PC-9 (cell line): ENCODE results near the gene TRIM37. TPM values are rescaled to one million over a fixed set of nuclear protein-coding genes. Genes with fewer than 3 reads are reported as not detected.
A peak's percentile ranks its signal among the peaks of the same experiment; 100 is the strongest.

Experiments used
- BruUV-seq: library from RNA; stranded (reverse); fragments of 400-500 nt; replicated peaks from 2 replicates; lab custom pipeline; 2021; lab: Mats Ljungman, UMichigan
- CTCF ChIA-PET: fragments of 300-600 bp; sonication (Branson Sonifier 250); formaldehyde crosslinking; loops from one replicate; lab custom pipeline; 2022; ENCODE audit warnings: antibody characterized with exemption; lab: Charles Lee
- POLR2A ChIA-PET: fragments of 300-600 bp; sonication (Branson Sonifier 250); formaldehyde crosslinking; loops from one replicate; lab custom pipeline; 2022; ENCODE audit warnings: antibody characterized with exemption; ENCODE audit not compliant: unreplicated experiment; lab: Charles Lee
- DNase-seq, 2 experiments: peaks; one replicate each; pipeline versions ENCODE4 v3.0.0 to v3.0.0-alpha.2; 2015 to 2022; ENCODE audit warnings: mixed read lengths in 1 of 2
- H2AFZ ChIP-seq: fragments of 200-600 bp; sonication (generic); 2 replicates; pipeline ENCODE4 v1.8.1; 2017; ENCODE audit warnings: antibody characterized with exemption
- H3F3A ChIP-seq: fragments of 200-600 bp; sonication (generic); 2 replicates; pipeline ENCODE4 v1.8.1; 2017; ENCODE audit warnings: antibody characterized with exemption, mild to moderate bottlenecking, low read depth; ENCODE audit not compliant: insufficient read depth
- H3K27ac ChIP-seq: fragments of 200-600 bp; sonication (generic); 2 replicates; pipeline ENCODE4 v1.6.1; 2016; ENCODE audit warnings: mixed run types
- H3K27me3 ChIP-seq: fragments of 200-600 bp; sonication (generic); 2 replicates; pipeline ENCODE4 v1.6.1; 2016; ENCODE audit warnings: low read depth, mixed run types; ENCODE audit not compliant: insufficient read depth
- H3K36me3 ChIP-seq: fragments of 200-600 bp; sonication (generic); 2 replicates; pipeline ENCODE4 v1.6.1; 2016; ENCODE audit warnings: low read depth, mixed run types
- H3K4me1 ChIP-seq: fragments of 200-600 bp; sonication (generic); replicated peaks from 2 replicates; pipeline ENCODE4 v1.6.1; 2016; ENCODE audit warnings: mixed run types; ENCODE audit not compliant: insufficient read depth
- H3K4me2 ChIP-seq: fragments of 200-600 bp; sonication (generic); 2 replicates; pipeline ENCODE4 v1.6.1; 2017; ENCODE audit warnings: mixed run types
- H3K4me3 ChIP-seq: fragments of 200-600 bp; sonication (generic); 2 replicates; pipeline ENCODE4 v1.6.1; 2016; ENCODE audit warnings: mixed run types
- H3K79me2 ChIP-seq: fragments of 200-600 bp; sonication (generic); 2 replicates; pipeline ENCODE4 v1.6.1; 2017; ENCODE audit warnings: low read depth, mixed run types
- H3K9me2 ChIP-seq: fragments of 200-600 bp; sonication (generic); 2 replicates; pipeline ENCODE4 v1.8.1; 2017; ENCODE audit warnings: mild to moderate bottlenecking; ENCODE audit not compliant: insufficient read depth
- H3K9me3 ChIP-seq: fragments of 200-600 bp; sonication (generic); 2 replicates; pipeline ENCODE4 v1.8.1; 2016; ENCODE audit warnings: low read depth; ENCODE audit not compliant: insufficient read depth
- H4K20me1 ChIP-seq: fragments of 200-600 bp; sonication (generic); 2 replicates; pipeline ENCODE4 v1.8.1; 2017; ENCODE audit not compliant: insufficient read depth
- EZH2 ChIP-seq: fragments of 200-600 bp; sonication (generic); IDR thresholded peaks from 2 replicates; pipeline ENCODE4 v1.8.0; 2017; ENCODE audit warnings: antibody characterized with exemption, low read depth
- intact Hi-C: fragments of 100-400 bp; cut with micrococcal nuclease; formaldehyde crosslinking; loops from one replicate; pipeline ENCODE4 v1.10.0; 2022; ENCODE audit not compliant: unreplicated experiment
- total RNA-seq: library from RNA; stranded (reverse); gene quantifications from 2 replicates; pipeline ENCODE4 v1.2.3, GENCODE V29; 2021
- TF ChIP-seq, protein P1 (sequence below): fragments of 200-600 bp; sonication (generic); conservative IDR thresholded peaks from 2 replicates; pipeline ENCODE4 v1.6.1; 2017; ENCODE audit warnings: mixed run types, antibody characterized with exemption, mild to moderate bottlenecking, moderate library complexity

Gene TRIM37
- total RNA-seq, 1 experiment from 2014 or later: 24.6 TPM

DNA sequence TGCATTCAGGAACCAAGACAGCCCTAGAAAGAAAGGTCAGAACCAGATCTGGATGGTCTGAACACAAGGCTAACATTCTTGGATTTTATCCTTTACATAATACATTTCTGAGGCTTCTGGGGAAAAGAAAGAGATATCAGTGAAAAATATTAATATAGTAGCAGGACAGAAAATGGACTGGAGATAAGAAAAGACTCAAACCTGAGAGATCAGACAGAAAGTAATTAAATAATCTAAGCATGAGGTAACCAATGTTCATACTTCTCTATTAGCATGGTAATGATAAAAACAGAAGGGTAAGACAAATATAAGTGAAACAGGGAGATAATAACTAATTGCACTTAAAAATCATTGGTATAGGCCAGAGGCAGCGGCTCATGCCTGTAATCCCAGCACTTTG is 5.5 kb downstream of the TRIM37 start:
- no peak overlapping the region for H3K27ac ChIP-seq
- no peaks in the 10 kb centered on the region for H3K27me3 ChIP-seq
- CTCF ChIA-PET: no interaction called here
- POLR2A ChIA-PET: no interaction called here
- H3F3A ChIP-seq: peaks cover 8% of the 10 kb centered on the region
- no peaks in the 10 kb centered on the region for H3K9me2 ChIP-seq
- H3K4me2 ChIP-seq: no peak overlapping the region
- H3K9me3 ChIP-seq: no peaks in the 10 kb centered on the region
- BruUV-seq: no TSS peak
- H3K79me2 ChIP-seq: peaks cover 72% of the 10 kb centered on the region
- no peak for DNase-seq
- peaks cover 28% of the 10 kb centered on the region; the same call in 1 of the 2 replicates for H3K36me3 ChIP-seq
- TF ChIP-seq, protein P1, sequence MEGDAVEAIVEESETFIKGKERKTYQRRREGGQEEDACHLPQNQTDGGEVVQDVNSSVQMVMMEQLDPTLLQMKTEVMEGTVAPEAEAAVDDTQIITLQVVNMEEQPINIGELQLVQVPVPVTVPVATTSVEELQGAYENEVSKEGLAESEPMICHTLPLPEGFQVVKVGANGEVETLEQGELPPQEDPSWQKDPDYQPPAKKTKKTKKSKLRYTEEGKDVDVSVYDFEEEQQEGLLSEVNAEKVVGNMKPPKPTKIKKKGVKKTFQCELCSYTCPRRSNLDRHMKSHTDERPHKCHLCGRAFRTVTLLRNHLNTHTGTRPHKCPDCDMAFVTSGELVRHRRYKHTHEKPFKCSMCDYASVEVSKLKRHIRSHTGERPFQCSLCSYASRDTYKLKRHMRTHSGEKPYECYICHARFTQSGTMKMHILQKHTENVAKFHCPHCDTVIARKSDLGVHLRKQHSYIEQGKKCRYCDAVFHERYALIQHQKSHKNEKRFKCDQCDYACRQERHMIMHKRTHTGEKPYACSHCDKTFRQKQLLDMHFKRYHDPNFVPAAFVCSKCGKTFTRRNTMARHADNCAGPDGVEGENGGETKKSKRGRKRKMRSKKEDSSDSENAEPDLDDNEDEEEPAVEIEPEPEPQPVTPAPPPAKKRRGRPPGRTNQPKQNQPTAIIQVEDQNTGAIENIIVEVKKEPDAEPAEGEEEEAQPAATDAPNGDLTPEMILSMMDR: no peak
- no peak for TF ChIP-seq EZH2
- peaks cover 15% of the 10 kb centered on the region for H3K4me1 ChIP-seq
- intact Hi-C loops: no loop called here
- H3K4me3 ChIP-seq: no peak overlapping the region
- peaks cover 10% of the 10 kb centered on the region; the same call in 1 of the 2 replicates for H4K20me1 ChIP-seq
- no peak overlapping the region for H2AFZ ChIP-seq

DNA sequence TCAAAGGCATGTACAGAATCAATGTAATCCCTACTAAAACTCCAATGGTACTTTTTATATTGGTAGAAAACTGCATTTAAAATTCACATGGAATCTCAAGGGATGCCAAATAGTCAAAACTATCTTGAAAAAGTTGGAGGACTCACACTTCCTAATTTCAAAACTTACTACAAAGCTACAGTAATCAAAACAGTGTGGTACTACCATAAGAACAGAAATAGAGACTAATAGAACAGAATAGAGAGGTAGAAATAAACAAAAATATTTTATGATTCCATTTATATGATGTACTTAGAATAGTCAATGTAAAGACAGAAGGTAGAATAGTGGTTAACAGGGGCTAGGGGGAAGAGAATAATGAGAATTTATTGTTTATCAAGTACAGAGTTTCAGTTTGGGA is 8.8 kb downstream of the TRIM37 start:
- no peak for DNase-seq

DNA sequence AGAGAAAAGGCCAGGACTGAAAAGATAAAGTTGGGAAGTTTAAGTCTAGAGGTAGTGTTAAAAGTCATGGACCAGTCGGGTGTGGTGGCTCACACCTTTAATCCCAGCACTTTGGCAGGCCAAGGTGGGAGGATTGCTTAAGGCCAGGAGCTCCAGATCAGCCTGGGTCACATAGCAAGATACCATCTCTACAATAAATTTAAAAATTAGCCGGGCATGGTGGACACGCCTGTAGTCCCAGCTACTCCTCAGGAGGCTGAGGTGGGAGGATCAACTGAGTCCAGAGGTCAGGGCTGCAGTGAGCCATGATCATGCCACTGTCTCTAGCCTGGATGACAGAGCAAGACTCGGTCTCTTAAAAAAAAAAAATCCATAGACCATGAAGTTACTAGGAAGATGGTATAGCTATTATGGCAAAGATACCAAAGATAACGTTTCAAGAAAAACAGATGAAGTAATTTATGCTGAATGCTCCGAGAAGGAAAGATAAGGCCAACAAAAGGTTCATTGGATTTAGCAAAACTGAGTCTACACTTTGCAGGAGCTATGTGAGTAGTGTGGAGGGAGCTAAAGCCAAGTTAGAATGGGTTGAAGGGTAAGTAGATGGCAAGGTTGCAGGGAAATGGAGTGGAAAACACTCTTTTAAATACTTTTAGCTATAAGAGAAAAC is 11.7 kb downstream of the TRIM37 start:
- peak overlapping the region; percentile 41 for H3K4me2 ChIP-seq
- peaks cover 29% of the 10 kb centered on the region for H3K4me1 ChIP-seq

More for the DNA sequence above, 8.8 kb downstream of the TRIM37 start:
- peaks cover 28% of the 10 kb centered on the region; the same call in 1 of the 2 replicates for H3K36me3 ChIP-seq
- POLR2A ChIA-PET: no interaction called here
- no peak overlapping the region for H3K27ac ChIP-seq
- TF ChIP-seq EZH2: no peak
- TF ChIP-seq, protein P1: no peak
- no peak overlapping the region for H3K4me3 ChIP-seq
- intact Hi-C loops: no loop called here
- no peak overlapping the region for H3K4me2 ChIP-seq
- no peak overlapping the region for H2AFZ ChIP-seq
- no peaks in the 10 kb centered on the region for H3K9me3 ChIP-seq
- H3K4me1 ChIP-seq: peaks cover 29% of the 10 kb centered on the region
- CTCF ChIA-PET: no interaction called here
- H3K79me2 ChIP-seq: peaks cover 69% of the 10 kb centered on the region
- 0 out of 2 replicates have a peak, but pooled peaks cover 2% of the 10 kb centered on the region for H4K20me1 ChIP-seq
- no peaks in the 10 kb centered on the region for H3K27me3 ChIP-seq
- BruUV-seq: no TSS peak
- no peaks in the 10 kb centered on the region for H3K9me2 ChIP-seq
- peaks cover 24% of the 10 kb centered on the region for H3F3A ChIP-seq

More for the DNA sequence above, 11.7 kb downstream of the TRIM37 start:
- Histone ChIP-seq H3F3A (peaks cover 36% of the 10 kb centered on the region), H3K4me3 (no peak overlapping the region), H3K27ac (peak overlapping the region; percentile 66), H2AFZ (no peak overlapping the region), H3K79me2 (peaks cover 63% of the 10 kb centered on the region), H4K20me1 (no peaks in the 10 kb centered on the region), H3K36me3 (peaks cover 21% of the 10 kb centered on the region; the same call in 1 of the 2 replicates), H3K9me3 (no peaks in the 10 kb centered on the region), H3K9me2 (no peaks in the 10 kb centered on the region), H3K27me3 (no peaks in the 10 kb centered on the region)
- DNase-seq: no peak
- BruUV-seq: no TSS peak
- intact Hi-C loops: loop anchor here (5.0 kb wide), 1 partner anchor 578 kb away; no protein-coding TSS in a partner anchor
- ChIA-PET POLR2A (interaction anchor here (0.6 to 0.9 kb wide), 4 partner anchors 12 to 463 kb away, joined by 3 to 6 read pairs (median 4); partner anchors contain the start of genes PRR11 and TRIM37), CTCF (interaction anchor here (0.7 kb wide), 1 partner anchor 38 kb away, joined by 3 read pairs; no protein-coding TSS in a partner anchor)
- TF ChIP-seq, protein P1: no peak
- TF ChIP-seq EZH2: no peak
